ENCODE measurements around the gene GFRAL.

DNA sequence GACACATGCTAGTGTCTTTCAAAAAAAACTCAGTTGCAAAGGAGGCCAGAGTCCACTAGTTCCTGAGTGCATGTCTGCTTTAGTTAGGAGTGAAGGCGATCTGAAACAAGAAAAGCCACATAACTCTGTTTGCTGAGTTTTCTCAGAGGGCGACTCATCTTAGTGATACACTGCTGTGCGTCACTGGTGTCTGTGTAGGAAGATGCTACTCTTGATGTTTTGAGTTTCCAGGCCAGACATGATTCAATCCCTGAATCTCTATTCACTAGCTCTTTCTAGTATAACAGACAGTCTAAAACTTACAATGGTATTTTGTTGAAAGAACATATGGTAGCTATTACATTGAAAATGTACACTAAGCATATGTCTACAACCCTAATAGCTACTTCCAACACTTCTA is 60.9 kb downstream of the GFRAL start:
- TF ChIP-seq, protein P1, sequence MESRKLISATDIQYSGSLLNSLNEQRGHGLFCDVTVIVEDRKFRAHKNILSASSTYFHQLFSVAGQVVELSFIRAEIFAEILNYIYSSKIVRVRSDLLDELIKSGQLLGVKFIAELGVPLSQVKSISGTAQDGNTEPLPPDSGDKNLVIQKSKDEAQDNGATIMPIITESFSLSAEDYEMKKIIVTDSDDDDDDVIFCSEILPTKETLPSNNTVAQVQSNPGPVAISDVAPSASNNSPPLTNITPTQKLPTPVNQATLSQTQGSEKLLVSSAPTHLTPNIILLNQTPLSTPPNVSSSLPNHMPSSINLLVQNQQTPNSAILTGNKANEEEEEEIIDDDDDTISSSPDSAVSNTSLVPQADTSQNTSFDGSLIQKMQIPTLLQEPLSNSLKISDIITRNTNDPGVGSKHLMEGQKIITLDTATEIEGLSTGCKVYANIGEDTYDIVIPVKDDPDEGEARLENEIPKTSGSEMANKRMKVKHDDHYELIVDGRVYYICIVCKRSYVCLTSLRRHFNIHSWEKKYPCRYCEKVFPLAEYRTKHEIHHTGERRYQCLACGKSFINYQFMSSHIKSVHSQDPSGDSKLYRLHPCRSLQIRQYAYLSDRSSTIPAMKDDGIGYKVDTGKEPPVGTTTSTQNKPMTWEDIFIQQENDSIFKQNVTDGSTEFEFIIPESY (IDR thresholded peaks at IDR 0.05) = no peak
- TF ChIP-seq, protein P2, sequence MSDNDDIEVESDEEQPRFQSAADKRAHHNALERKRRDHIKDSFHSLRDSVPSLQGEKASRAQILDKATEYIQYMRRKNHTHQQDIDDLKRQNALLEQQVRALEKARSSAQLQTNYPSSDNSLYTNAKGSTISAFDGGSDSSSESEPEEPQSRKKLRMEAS (IDR thresholded peaks at IDR 0.05) = no peak
- TF ChIP-seq, protein P3, sequence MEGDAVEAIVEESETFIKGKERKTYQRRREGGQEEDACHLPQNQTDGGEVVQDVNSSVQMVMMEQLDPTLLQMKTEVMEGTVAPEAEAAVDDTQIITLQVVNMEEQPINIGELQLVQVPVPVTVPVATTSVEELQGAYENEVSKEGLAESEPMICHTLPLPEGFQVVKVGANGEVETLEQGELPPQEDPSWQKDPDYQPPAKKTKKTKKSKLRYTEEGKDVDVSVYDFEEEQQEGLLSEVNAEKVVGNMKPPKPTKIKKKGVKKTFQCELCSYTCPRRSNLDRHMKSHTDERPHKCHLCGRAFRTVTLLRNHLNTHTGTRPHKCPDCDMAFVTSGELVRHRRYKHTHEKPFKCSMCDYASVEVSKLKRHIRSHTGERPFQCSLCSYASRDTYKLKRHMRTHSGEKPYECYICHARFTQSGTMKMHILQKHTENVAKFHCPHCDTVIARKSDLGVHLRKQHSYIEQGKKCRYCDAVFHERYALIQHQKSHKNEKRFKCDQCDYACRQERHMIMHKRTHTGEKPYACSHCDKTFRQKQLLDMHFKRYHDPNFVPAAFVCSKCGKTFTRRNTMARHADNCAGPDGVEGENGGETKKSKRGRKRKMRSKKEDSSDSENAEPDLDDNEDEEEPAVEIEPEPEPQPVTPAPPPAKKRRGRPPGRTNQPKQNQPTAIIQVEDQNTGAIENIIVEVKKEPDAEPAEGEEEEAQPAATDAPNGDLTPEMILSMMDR (IDR thresholded peaks at IDR 0.05; ENCODE audit: low read depth, low read length, missing input control) = no peak
- no peak for TF ChIP-seq TAF1 (conservative IDR thresholded peaks at IDR 0.05)
- no peak for TF ChIP-seq RAD21 (IDR thresholded peaks at IDR 0.05)
- TF ChIP-seq JUND (IDR thresholded peaks at IDR 0.05) = no peak
- TF ChIP-seq SP1 (IDR thresholded peaks at IDR 0.05) = no peak
- no peak for TF ChIP-seq GABPA (IDR thresholded peaks at IDR 0.05 in 1 of 2, conservative IDR thresholded peaks at IDR 0.05 in 1 of 2)
- TF ChIP-seq, protein P4, sequence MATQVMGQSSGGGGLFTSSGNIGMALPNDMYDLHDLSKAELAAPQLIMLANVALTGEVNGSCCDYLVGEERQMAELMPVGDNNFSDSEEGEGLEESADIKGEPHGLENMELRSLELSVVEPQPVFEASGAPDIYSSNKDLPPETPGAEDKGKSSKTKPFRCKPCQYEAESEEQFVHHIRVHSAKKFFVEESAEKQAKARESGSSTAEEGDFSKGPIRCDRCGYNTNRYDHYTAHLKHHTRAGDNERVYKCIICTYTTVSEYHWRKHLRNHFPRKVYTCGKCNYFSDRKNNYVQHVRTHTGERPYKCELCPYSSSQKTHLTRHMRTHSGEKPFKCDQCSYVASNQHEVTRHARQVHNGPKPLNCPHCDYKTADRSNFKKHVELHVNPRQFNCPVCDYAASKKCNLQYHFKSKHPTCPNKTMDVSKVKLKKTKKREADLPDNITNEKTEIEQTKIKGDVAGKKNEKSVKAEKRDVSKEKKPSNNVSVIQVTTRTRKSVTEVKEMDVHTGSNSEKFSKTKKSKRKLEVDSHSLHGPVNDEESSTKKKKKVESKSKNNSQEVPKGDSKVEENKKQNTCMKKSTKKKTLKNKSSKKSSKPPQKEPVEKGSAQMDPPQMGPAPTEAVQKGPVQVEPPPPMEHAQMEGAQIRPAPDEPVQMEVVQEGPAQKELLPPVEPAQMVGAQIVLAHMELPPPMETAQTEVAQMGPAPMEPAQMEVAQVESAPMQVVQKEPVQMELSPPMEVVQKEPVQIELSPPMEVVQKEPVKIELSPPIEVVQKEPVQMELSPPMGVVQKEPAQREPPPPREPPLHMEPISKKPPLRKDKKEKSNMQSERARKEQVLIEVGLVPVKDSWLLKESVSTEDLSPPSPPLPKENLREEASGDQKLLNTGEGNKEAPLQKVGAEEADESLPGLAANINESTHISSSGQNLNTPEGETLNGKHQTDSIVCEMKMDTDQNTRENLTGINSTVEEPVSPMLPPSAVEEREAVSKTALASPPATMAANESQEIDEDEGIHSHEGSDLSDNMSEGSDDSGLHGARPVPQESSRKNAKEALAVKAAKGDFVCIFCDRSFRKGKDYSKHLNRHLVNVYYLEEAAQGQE (IDR thresholded peaks at IDR 0.05) = no peak
- no peak for TF ChIP-seq YY1 (IDR thresholded peaks at IDR 0.05)
- no peak for TF ChIP-seq HNF4G (IDR thresholded peaks at IDR 0.05)
- no peak for TF ChIP-seq HNF4A (conservative IDR thresholded peaks at IDR 0.05)
- TF ChIP-seq RXRA (IDR thresholded peaks at IDR 0.05) = no peak

Data from liver (tissue), 3 donors.